HG03460 (cell line): ENCODE data around the gene KRTAP10-10.
"Not testable (repeated sequence)": the region's sequence is repeated elsewhere in the genome, so short reads cannot be mapped to it uniquely, and the experiment has no call there.

Experiments used
- ATAC-seq: cut with Tn5 transposase; IDR thresholded peaks from one replicate; pipeline ENCODE4 v1.9.1; 2021; ENCODE audit not compliant: unreplicated experiment

Gene KRTAP10-10

GRCh38 chr21:44637018-44637850 lies at the start of gene KRTAP10-10:
TSS of gene KRTAP10-10 (plus strand) at chr21:44637356. CDS start at chr21:44637418, 62 bp downstream.
- no peak for ATAC-seq

- ATAC-seq = no peak
Measured at GRCh38 chr21:44589094-44589493, 48.1 kb upstream of the KRTAP10-10 start.

- no peak for ATAC-seq
Measured at GRCh38 chr21:44589586-44590305, 47.4 kb upstream of the KRTAP10-10 start.

GRCh38 chr21:44590311-44590721 lies 46.8 kb upstream of the KRTAP10-10 start:
- ATAC-seq = no peak

- not testable (repeated sequence) for ATAC-seq
Measured at GRCh38 chr21:44590897-44591800, 46.0 kb upstream of the KRTAP10-10 start.

- not testable (repeated sequence) for ATAC-seq
Measured at GRCh38 chr21:44591801-44592130, 45.4 kb upstream of the KRTAP10-10 start.

GRCh38 chr21:44592446-44593311 lies 44.5 kb upstream of the KRTAP10-10 start, which contains the start of gene KRTAP10-6:
TSS of gene KRTAP10-6 (minus strand) at chr21:44592505. CDS start at chr21:44592484, 21 bp downstream.
- ATAC-seq = no peak

- no peak for ATAC-seq
Measured at GRCh38 chr21:44593598-44594405, 43.4 kb upstream of the KRTAP10-10 start.

GRCh38 chr21:44594406-44594916 lies 42.7 kb upstream of the KRTAP10-10 start:
- ATAC-seq = no peak

- no peak for ATAC-seq
Measured at GRCh38 chr21:44595524-44595923, 41.6 kb upstream of the KRTAP10-10 start.

- ATAC-seq = no peak
Measured at GRCh38 chr21:44596068-44596725, 41.0 kb upstream of the KRTAP10-10 start.

- ATAC-seq = no peak
Measured at GRCh38 chr21:44598061-44598460, 39.1 kb upstream of the KRTAP10-10 start.

- no peak for ATAC-seq
Measured at GRCh38 chr21:44599264-44600029, 37.7 kb upstream of the KRTAP10-10 start.

GRCh38 chr21:44600118-44600978 lies 36.8 kb upstream of the KRTAP10-10 start, which contains the start of gene KRTAP10-7:
TSS of gene KRTAP10-7 (plus strand) at chr21:44600597. CDS start at chr21:44600622, 25 bp downstream.
- not testable (repeated sequence) for ATAC-seq

- not testable (repeated sequence) for ATAC-seq
Measured at GRCh38 chr21:44601091-44601490, 36.1 kb upstream of the KRTAP10-10 start.

GRCh38 chr21:44601596-44602462 lies 35.3 kb upstream of the KRTAP10-10 start:
- no peak for ATAC-seq
